PC-9 (cell line): ENCODE data around the gene TBC1D22A. TPM values are rescaled to one million over a fixed set of nuclear protein-coding genes. Genes with fewer than 3 reads are reported as not detected.

Experiments used
- BruUV-seq: library from RNA; stranded (reverse); fragments of 400-500 nt; replicated peaks from 2 replicates; lab custom pipeline; 2021; lab: Mats Ljungman, UMichigan
- CTCF ChIA-PET: fragments of 300-600 bp; sonication (Branson Sonifier 250); formaldehyde crosslinking; loops from one replicate; lab custom pipeline; 2022; ENCODE audit warnings: antibody characterized with exemption; lab: Charles Lee
- POLR2A ChIA-PET: fragments of 300-600 bp; sonication (Branson Sonifier 250); formaldehyde crosslinking; loops from one replicate; lab custom pipeline; 2022; ENCODE audit warnings: antibody characterized with exemption; ENCODE audit not compliant: unreplicated experiment; lab: Charles Lee
- DNase-seq, 2 experiments: peaks; one replicate each; pipeline versions ENCODE4 v3.0.0 to v3.0.0-alpha.2; 2015 to 2022; ENCODE audit warnings: mixed read lengths in 1 of 2
- H2AFZ ChIP-seq: fragments of 200-600 bp; sonication (generic); 2 replicates; pipeline ENCODE4 v1.8.1; 2017; ENCODE audit warnings: antibody characterized with exemption
- H3F3A ChIP-seq: fragments of 200-600 bp; sonication (generic); 2 replicates; pipeline ENCODE4 v1.8.1; 2017; ENCODE audit warnings: antibody characterized with exemption, mild to moderate bottlenecking, low read depth; ENCODE audit not compliant: insufficient read depth
- H3K27ac ChIP-seq: fragments of 200-600 bp; sonication (generic); 2 replicates; pipeline ENCODE4 v1.6.1; 2016; ENCODE audit warnings: mixed run types
- H3K27me3 ChIP-seq: fragments of 200-600 bp; sonication (generic); 2 replicates; pipeline ENCODE4 v1.6.1; 2016; ENCODE audit warnings: low read depth, mixed run types; ENCODE audit not compliant: insufficient read depth
- H3K36me3 ChIP-seq: fragments of 200-600 bp; sonication (generic); 2 replicates; pipeline ENCODE4 v1.6.1; 2016; ENCODE audit warnings: low read depth, mixed run types
- H3K4me1 ChIP-seq: fragments of 200-600 bp; sonication (generic); replicated peaks from 2 replicates; pipeline ENCODE4 v1.6.1; 2016; ENCODE audit warnings: mixed run types; ENCODE audit not compliant: insufficient read depth
- H3K4me2 ChIP-seq: fragments of 200-600 bp; sonication (generic); 2 replicates; pipeline ENCODE4 v1.6.1; 2017; ENCODE audit warnings: mixed run types
- H3K4me3 ChIP-seq: fragments of 200-600 bp; sonication (generic); 2 replicates; pipeline ENCODE4 v1.6.1; 2016; ENCODE audit warnings: mixed run types
- H3K79me2 ChIP-seq: fragments of 200-600 bp; sonication (generic); 2 replicates; pipeline ENCODE4 v1.6.1; 2017; ENCODE audit warnings: low read depth, mixed run types
- H3K9me2 ChIP-seq: fragments of 200-600 bp; sonication (generic); 2 replicates; pipeline ENCODE4 v1.8.1; 2017; ENCODE audit warnings: mild to moderate bottlenecking; ENCODE audit not compliant: insufficient read depth
- H3K9me3 ChIP-seq: fragments of 200-600 bp; sonication (generic); 2 replicates; pipeline ENCODE4 v1.8.1; 2016; ENCODE audit warnings: low read depth; ENCODE audit not compliant: insufficient read depth
- H4K20me1 ChIP-seq: fragments of 200-600 bp; sonication (generic); 2 replicates; pipeline ENCODE4 v1.8.1; 2017; ENCODE audit not compliant: insufficient read depth
- EZH2 ChIP-seq: fragments of 200-600 bp; sonication (generic); IDR thresholded peaks from 2 replicates; pipeline ENCODE4 v1.8.0; 2017; ENCODE audit warnings: antibody characterized with exemption, low read depth
- intact Hi-C: fragments of 100-400 bp; cut with micrococcal nuclease; formaldehyde crosslinking; loops from one replicate; pipeline ENCODE4 v1.10.0; 2022; ENCODE audit not compliant: unreplicated experiment
- total RNA-seq: library from RNA; stranded (reverse); gene quantifications from 2 replicates; pipeline ENCODE4 v1.2.3, GENCODE V29; 2021
- TF ChIP-seq, protein P1 (sequence below): fragments of 200-600 bp; sonication (generic); conservative IDR thresholded peaks from 2 replicates; pipeline ENCODE4 v1.6.1; 2017; ENCODE audit warnings: mixed run types, antibody characterized with exemption, mild to moderate bottlenecking, moderate library complexity

The TBC1D22A gene
- total RNA-seq, 1 experiment from 2014 or later = 40.3 TPM

DNA sequence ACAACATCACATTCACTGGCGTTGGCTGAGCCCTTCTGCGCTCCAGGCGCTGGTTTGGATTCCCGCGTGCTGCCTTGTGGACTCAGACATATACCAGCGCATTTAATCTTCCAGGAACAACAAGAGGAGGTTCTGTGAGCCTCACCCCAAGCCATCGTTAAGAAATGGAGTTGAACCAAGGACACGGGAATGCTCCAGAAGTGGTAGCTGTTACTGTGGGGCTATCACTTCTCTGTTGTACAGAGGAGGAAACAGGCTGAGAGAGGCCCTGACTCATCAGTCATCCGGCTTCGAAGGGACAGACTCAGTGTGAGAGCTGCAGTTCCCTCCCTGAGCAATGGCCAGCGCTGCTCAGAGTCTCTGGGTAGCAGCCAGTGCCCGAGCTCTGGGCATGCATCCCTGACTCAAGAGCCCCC lies 291.3 kb downstream of the TBC1D22A start:
- Histone ChIP-seq H3F3A (no peaks in the 10 kb centered on the region), H3K4me2 (no peak overlapping the region), H2AFZ (no peak overlapping the region), H3K4me1 (no peaks in the 10 kb centered on the region), H3K36me3 (no peaks in the 10 kb centered on the region), H3K27me3 (no peaks in the 10 kb centered on the region), H4K20me1 (peaks cover 14% of the 10 kb centered on the region), H3K9me3 (no peaks in the 10 kb centered on the region), H3K79me2 (no peaks in the 10 kb centered on the region), H3K27ac (no peak overlapping the region), H3K9me2 (no peaks in the 10 kb centered on the region), H3K4me3 (no peak overlapping the region)
- intact Hi-C loops = no loop called here
- TF ChIP-seq EZH2 = no peak
- TF ChIP-seq, protein P1, sequence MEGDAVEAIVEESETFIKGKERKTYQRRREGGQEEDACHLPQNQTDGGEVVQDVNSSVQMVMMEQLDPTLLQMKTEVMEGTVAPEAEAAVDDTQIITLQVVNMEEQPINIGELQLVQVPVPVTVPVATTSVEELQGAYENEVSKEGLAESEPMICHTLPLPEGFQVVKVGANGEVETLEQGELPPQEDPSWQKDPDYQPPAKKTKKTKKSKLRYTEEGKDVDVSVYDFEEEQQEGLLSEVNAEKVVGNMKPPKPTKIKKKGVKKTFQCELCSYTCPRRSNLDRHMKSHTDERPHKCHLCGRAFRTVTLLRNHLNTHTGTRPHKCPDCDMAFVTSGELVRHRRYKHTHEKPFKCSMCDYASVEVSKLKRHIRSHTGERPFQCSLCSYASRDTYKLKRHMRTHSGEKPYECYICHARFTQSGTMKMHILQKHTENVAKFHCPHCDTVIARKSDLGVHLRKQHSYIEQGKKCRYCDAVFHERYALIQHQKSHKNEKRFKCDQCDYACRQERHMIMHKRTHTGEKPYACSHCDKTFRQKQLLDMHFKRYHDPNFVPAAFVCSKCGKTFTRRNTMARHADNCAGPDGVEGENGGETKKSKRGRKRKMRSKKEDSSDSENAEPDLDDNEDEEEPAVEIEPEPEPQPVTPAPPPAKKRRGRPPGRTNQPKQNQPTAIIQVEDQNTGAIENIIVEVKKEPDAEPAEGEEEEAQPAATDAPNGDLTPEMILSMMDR = no peak
- no TSS peak for BruUV-seq
- DNase-seq = no peak
- POLR2A ChIA-PET = no interaction called here
- CTCF ChIA-PET = no interaction called here

DNA sequence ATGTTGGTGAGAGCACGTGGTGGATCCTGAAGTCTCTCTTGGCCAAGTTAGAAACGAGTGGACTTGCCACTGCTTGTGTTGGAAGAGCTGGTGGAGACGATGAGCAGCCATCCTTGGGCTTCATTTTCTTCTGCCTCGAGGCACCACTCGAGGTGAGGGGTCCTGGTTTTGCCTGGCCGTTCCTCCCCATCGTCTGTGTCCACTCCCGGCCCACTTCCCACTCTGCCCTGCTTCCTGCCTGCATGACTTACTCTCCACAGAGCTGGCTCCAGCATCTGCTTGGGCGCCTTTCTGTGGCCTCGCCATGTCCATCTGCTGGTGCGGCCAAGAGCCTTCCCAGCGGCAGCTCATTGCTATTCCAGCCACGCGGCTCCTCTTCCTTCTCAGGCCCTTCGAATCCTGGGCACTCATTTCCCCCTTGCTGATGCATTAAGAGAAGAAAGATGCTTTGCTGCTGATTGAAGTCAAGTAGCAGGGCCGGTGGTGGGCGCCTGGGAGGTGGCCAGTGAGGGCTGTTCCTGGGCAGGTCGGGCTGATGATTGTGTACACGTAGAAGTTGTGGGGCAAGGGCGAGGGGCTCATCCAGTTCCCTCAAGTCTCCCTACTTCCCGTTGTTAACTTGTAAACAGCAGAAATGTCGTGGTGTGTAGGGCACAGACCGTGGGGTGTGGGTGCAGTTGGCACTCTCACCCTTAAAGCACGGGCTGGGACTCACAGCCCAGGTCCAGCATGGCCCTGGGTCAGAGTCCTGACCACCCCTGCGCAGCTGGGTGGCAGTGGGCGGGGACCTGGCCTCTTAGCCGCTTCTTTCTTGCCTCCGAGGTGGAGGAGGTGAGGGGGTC lies 292.0 kb downstream of the TBC1D22A start:
- Histone ChIP-seq H3K9me2 (no peaks in the 10 kb centered on the region), H3K9me3 (no peaks in the 10 kb centered on the region)

DNA sequence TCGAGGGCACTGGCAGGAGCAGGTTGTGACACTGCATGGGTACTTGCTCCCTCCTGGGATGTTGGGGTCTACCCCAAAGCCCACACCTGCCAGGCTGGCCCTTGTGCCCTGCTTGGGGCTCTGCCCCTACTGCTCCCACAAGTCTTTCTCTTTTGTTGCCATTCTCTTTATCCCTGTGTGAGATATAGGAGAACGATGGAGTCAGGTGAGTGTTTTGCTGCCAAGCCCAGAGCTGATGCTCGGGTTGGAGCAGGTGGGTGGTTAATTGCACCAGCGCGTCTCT lies 292.6 kb downstream of the TBC1D22A start:
- intact Hi-C loops = no loop called here
- Histone ChIP-seq H3F3A (no peaks in the 10 kb centered on the region), H3K9me2 (no peaks in the 10 kb centered on the region), H3K4me3 (no peak overlapping the region), H3K4me1 (no peaks in the 10 kb centered on the region), H3K36me3 (no peaks in the 10 kb centered on the region), H2AFZ (no peak overlapping the region), H3K27ac (no peak overlapping the region), H3K27me3 (no peaks in the 10 kb centered on the region), H3K4me2 (no peak overlapping the region), H3K79me2 (no peaks in the 10 kb centered on the region), H4K20me1 (peaks cover 8% of the 10 kb centered on the region), H3K9me3 (no peaks in the 10 kb centered on the region)
- TF ChIP-seq, protein P1 = no peak
- no peak for TF ChIP-seq EZH2
- ChIA-PET CTCF (no interaction called here), POLR2A (no interaction called here)
- DNase-seq = no peak
- no TSS peak for BruUV-seq

More for the DNA sequence above, 292.0 kb downstream of the TBC1D22A start:
- no peak overlapping the region for H3K4me3 ChIP-seq
- no peak for DNase-seq
- no peak overlapping the region for H2AFZ ChIP-seq
- no peak overlapping the region for H3K27ac ChIP-seq
- intact Hi-C loops = no loop called here
- no peaks in the 10 kb centered on the region for H3K79me2 ChIP-seq
- no peaks in the 10 kb centered on the region for H3K27me3 ChIP-seq
- ChIA-PET POLR2A (no interaction called here), CTCF (no interaction called here)
- H3K4me1 ChIP-seq = no peaks in the 10 kb centered on the region
- H3K36me3 ChIP-seq = no peaks in the 10 kb centered on the region
- no peaks in the 10 kb centered on the region for H3F3A ChIP-seq
- no peak overlapping the region for H3K4me2 ChIP-seq
- TF ChIP-seq EZH2 = no peak
- TF ChIP-seq, protein P1 = no peak
- BruUV-seq = no TSS peak
- peaks cover 10% of the 10 kb centered on the region for H4K20me1 ChIP-seq
